ENCODE measurements around the gene RNF214. TPM values are rescaled to one million over a fixed set of nuclear protein-coding genes. Genes with fewer than 3 reads are reported as not detected.

RNF214 gene
- total RNA-seq, 1 experiment from 2014 or later, result 37.8 TPM

GRCh38 chr11:117286588-117286987 lies 54.1 kb downstream of the RNF214 start:
- Histone ChIP-seq H3K9me3 (ENCODE audit: low read depth, low read length, poor library complexity, severe bottlenecking) (no peaks in the 10 kb centered on the region), H3K27me3 (replicated peaks; ENCODE audit: insufficient read depth, low read depth, low read length, poor library complexity) (no peaks in the 10 kb centered on the region), H3K4me3 (ENCODE audit: low read depth, low read length, poor library complexity, severe bottlenecking) (no peak overlapping the region), H3K36me3 (ENCODE audit: insufficient read depth, low read length, poor library complexity, severe bottlenecking) (peaks cover 44% of the 10 kb centered on the region), H3K4me1 (ENCODE audit: insufficient read depth, low read length, poor library complexity, severe bottlenecking) (no peaks in the 10 kb centered on the region), H3K27ac (ENCODE audit: low read depth, low read length, poor library complexity, severe bottlenecking) (no peak overlapping the region)
- no TSS peak for BruUV-seq (replicated peaks)
- no peak for DNase-seq (ENCODE audit: low spot score)
- no peak for TF ChIP-seq EZH2 (IDR thresholded peaks at IDR 0.05; ENCODE audit: borderline replicate concordance, low read depth, low read length, poor library complexity, severe bottlenecking)
- TF ChIP-seq, protein P1, sequence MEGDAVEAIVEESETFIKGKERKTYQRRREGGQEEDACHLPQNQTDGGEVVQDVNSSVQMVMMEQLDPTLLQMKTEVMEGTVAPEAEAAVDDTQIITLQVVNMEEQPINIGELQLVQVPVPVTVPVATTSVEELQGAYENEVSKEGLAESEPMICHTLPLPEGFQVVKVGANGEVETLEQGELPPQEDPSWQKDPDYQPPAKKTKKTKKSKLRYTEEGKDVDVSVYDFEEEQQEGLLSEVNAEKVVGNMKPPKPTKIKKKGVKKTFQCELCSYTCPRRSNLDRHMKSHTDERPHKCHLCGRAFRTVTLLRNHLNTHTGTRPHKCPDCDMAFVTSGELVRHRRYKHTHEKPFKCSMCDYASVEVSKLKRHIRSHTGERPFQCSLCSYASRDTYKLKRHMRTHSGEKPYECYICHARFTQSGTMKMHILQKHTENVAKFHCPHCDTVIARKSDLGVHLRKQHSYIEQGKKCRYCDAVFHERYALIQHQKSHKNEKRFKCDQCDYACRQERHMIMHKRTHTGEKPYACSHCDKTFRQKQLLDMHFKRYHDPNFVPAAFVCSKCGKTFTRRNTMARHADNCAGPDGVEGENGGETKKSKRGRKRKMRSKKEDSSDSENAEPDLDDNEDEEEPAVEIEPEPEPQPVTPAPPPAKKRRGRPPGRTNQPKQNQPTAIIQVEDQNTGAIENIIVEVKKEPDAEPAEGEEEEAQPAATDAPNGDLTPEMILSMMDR (conservative IDR thresholded peaks at IDR 0.05; ENCODE audit: low read depth, low read length), result no peak
- POLR2A ChIA-PET (ENCODE audit: low non-redundant PET), result no interaction called here
- intact Hi-C loops (cut with micrococcal nuclease; ENCODE audit: unreplicated experiment), result no loop called here
- CTCF ChIA-PET, result no interaction called here

GRCh38 chr11:117287668-117288067 lies 55.2 kb downstream of the RNF214 start:
- intact Hi-C loops (cut with micrococcal nuclease; ENCODE audit: unreplicated experiment), result no loop called here
- Histone ChIP-seq H3K27me3 (replicated peaks; ENCODE audit: insufficient read depth, low read depth, low read length, poor library complexity) (no peaks in the 10 kb centered on the region), H3K9me3 (ENCODE audit: low read depth, low read length, poor library complexity, severe bottlenecking) (no peaks in the 10 kb centered on the region), H3K36me3 (ENCODE audit: insufficient read depth, low read length, poor library complexity, severe bottlenecking) (peaks cover 40% of the 10 kb centered on the region), H3K4me3 (ENCODE audit: low read depth, low read length, poor library complexity, severe bottlenecking) (no peak overlapping the region), H3K4me1 (ENCODE audit: insufficient read depth, low read length, poor library complexity, severe bottlenecking) (no peaks in the 10 kb centered on the region), H3K27ac (ENCODE audit: low read depth, low read length, poor library complexity, severe bottlenecking) (no peak overlapping the region)
- CTCF ChIA-PET, result no interaction called here
- BruUV-seq (replicated peaks), result no TSS peak
- POLR2A ChIA-PET (ENCODE audit: low non-redundant PET), result no interaction called here
- TF ChIP-seq, protein P1 (conservative IDR thresholded peaks at IDR 0.05; ENCODE audit: low read depth, low read length), result no peak
- no peak for TF ChIP-seq EZH2 (IDR thresholded peaks at IDR 0.05; ENCODE audit: borderline replicate concordance, low read depth, low read length, poor library complexity, severe bottlenecking)
- DNase-seq (ENCODE audit: low spot score), result no peak

DNA sequence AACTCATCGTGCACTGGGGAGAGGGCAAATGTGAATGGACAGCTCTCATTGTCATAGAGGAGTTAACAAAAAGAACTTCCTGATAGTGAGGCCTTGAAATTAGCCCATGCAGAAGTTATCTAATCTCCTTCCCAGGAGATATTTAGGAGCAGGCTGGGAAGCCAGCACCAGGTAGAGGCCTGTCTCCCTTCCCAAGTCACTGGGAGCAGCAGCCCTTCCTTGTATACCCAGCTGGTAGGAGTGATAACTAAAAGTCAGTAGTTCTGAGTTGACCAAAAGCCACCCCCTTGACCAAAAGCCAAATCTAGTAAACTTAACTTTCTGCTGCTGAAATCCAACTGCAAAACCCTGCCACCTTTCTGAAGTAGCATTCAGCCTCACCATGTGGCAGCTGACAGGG lies 57.3 kb downstream of the RNF214 start:
- ChIA-PET CTCF (no interaction called here), POLR2A (ENCODE audit: low non-redundant PET) (no interaction called here)
- no peak for DNase-seq (ENCODE audit: low spot score)
- TF ChIP-seq, protein P1 (conservative IDR thresholded peaks at IDR 0.05; ENCODE audit: low read depth, low read length), result no peak
- TF ChIP-seq EZH2 (IDR thresholded peaks at IDR 0.05; ENCODE audit: borderline replicate concordance, low read depth, low read length, poor library complexity, severe bottlenecking), result no peak
- H3K9me3 ChIP-seq (ENCODE audit: low read depth, low read length, poor library complexity, severe bottlenecking), result no peaks in the 10 kb centered on the region
- H3K4me1 ChIP-seq (ENCODE audit: insufficient read depth, low read length, poor library complexity, severe bottlenecking), result no peaks in the 10 kb centered on the region
- no peaks in the 10 kb centered on the region for H3K27me3 ChIP-seq (replicated peaks; ENCODE audit: insufficient read depth, low read depth, low read length, poor library complexity)
- H3K36me3 ChIP-seq (ENCODE audit: insufficient read depth, low read length, poor library complexity, severe bottlenecking), result peaks cover 30% of the 10 kb centered on the region
- intact Hi-C loops (cut with micrococcal nuclease; ENCODE audit: unreplicated experiment), result no loop called here
- no peak overlapping the region for H3K4me3 ChIP-seq (ENCODE audit: low read depth, low read length, poor library complexity, severe bottlenecking)
- H3K27ac ChIP-seq (ENCODE audit: low read depth, low read length, poor library complexity, severe bottlenecking), result no peak overlapping the region
- no TSS peak for BruUV-seq (replicated peaks)
